Stimulated activated CD4-positive, alpha-beta T cell treated with anti-CD3 and anti-CD28 coated beads, Interleukin-2, amount 100 ng/mL, for 48 hours (primary cell): ENCODE data around the gene SCGB1A1.

Source experiments
- DNase-seq, 2 donors: peaks; one replicate each; pipeline ENCODE4 v3.0.0-alpha.2; 2020

The SCGB1A1 gene

GRCh38 chr11:62398011-62398994 lies 20.5 kb upstream of the SCGB1A1 start:
- DNase-seq: no peak

- no peak for DNase-seq
Measured at GRCh38 chr11:62399172-62399877, 19.5 kb upstream of the SCGB1A1 start.

GRCh38 chr11:62399878-62400266 lies 19.0 kb upstream of the SCGB1A1 start:
- no peak for DNase-seq

- no peak for DNase-seq
Measured at GRCh38 chr11:62400281-62400680, 18.6 kb upstream of the SCGB1A1 start.

- DNase-seq: no peak
Measured at GRCh38 chr11:62400760-62401159, 18.1 kb upstream of the SCGB1A1 start.

- DNase-seq: no peak
Measured at GRCh38 chr11:62401356-62401755, 17.5 kb upstream of the SCGB1A1 start.

- DNase-seq: no peak
Measured at GRCh38 chr11:62401811-62402210, 17.0 kb upstream of the SCGB1A1 start.

- peak in 1 of 2 donors; percentile 38 for DNase-seq
Measured at GRCh38 chr11:62402226-62402959, 16.4 kb upstream of the SCGB1A1 start.

- DNase-seq: no peak
Measured at GRCh38 chr11:62402960-62403730, 15.7 kb upstream of the SCGB1A1 start.

GRCh38 chr11:62404435-62404834 lies 14.4 kb upstream of the SCGB1A1 start:
- DNase-seq: no peak

- no peak for DNase-seq
Measured at GRCh38 chr11:62404901-62405300, 13.9 kb upstream of the SCGB1A1 start.

GRCh38 chr11:62406034-62406433 lies 12.8 kb upstream of the SCGB1A1 start:
- DNase-seq: no peak

- DNase-seq: no peak
Measured at GRCh38 chr11:62409831-62410230, 9.0 kb upstream of the SCGB1A1 start.

GRCh38 chr11:62410972-62411371 lies 7.9 kb upstream of the SCGB1A1 start:
- DNase-seq: no peak

GRCh38 chr11:62411524-62411923 lies 7.3 kb upstream of the SCGB1A1 start:
- no peak for DNase-seq

GRCh38 chr11:62413060-62413696 lies 5.7 kb upstream of the SCGB1A1 start:
- no peak for DNase-seq

- DNase-seq: no peak
Measured at GRCh38 chr11:62416596-62416995, 2.2 kb upstream of the SCGB1A1 start.

- DNase-seq: no peak
Measured at GRCh38 chr11:62418136-62418535, 697 bp upstream of the SCGB1A1 start.

GRCh38 chr11:62419314-62419929 lies 589 bp downstream of the SCGB1A1 start:
- DNase-seq: no peak

- DNase-seq: no peak
Measured at GRCh38 chr11:62419943-62420342, 1.1 kb downstream of the SCGB1A1 start.

- DNase-seq: no peak
Measured at GRCh38 chr11:62420882-62421281, 2.0 kb downstream of the SCGB1A1 start.

- no peak for DNase-seq
Measured at GRCh38 chr11:62421996-62422395, 3.2 kb downstream of the SCGB1A1 start.
